HG02642 (cell line): ENCODE results near the gene TMEM205.

Experiments
- ATAC-seq: cut with Tn5 transposase; IDR thresholded peaks from one replicate; pipeline ENCODE4 v1.9.1; 2021; ENCODE audit warnings: mild to moderate bottlenecking; ENCODE audit not compliant: unreplicated experiment, poor library complexity

TMEM205 gene

GRCh38 chr19:11304936-11305335, 41.1 kb downstream of the TMEM205 start:
- ATAC-seq: no peak

- ATAC-seq: no peak
Observed at GRCh38 chr19:11300811-11301120, 45.3 kb downstream of the TMEM205 start.

GRCh38 chr19:11299946-11300810, 45.9 kb downstream of the TMEM205 start:
- ATAC-seq: no peak

- no peak for ATAC-seq
Observed at GRCh38 chr19:11296264-11296663, 49.8 kb downstream of the TMEM205 start.

- ATAC-seq: no peak
Observed at GRCh38 chr19:11295665-11296245, 50.3 kb downstream of the TMEM205 start, which contains the start of gene TSPAN16. TSS of gene TSPAN16 (plus strand) at chr19:11296160. CDS start at chr19:11296298, 138 bp downstream.

- no peak for ATAC-seq
Observed at GRCh38 chr19:11295180-11295579, 50.9 kb downstream of the TMEM205 start.

- ATAC-seq: peak; percentile 53
Observed at GRCh38 chr19:11293433-11294389, 52.4 kb downstream of the TMEM205 start.
